ENCODE measurements around the gene CAMK2N2. TPM values are rescaled to one million over a fixed set of nuclear protein-coding genes. Genes with fewer than 3 reads are reported as not detected.

CAMK2N2 gene
- total RNA-seq, 1 experiment from 2014 or later, result 0.13 TPM

GRCh38 chr3:184259878-184260723 lies 1.3 kb downstream of the CAMK2N2 start:
- H3K36me3 ChIP-seq, result no peaks in the 10 kb centered on the region
- 0 out of 2 replicates have a peak, but pooled peaks cover 2% of the 10 kb centered on the region for H3K9me3 ChIP-seq (replicated peaks)
- H3K27me3 ChIP-seq (replicated peaks), result peaks cover 39% of the 10 kb centered on the region
- DNase-seq (ENCODE audit: low read depth in 1 of 2, low spot score in 2 of 2), result no peak
- H3K4me1 ChIP-seq (replicated peaks), result peaks cover 21% of the 10 kb centered on the region
- H3K4me3 ChIP-seq, result no peak overlapping the region
- no peak overlapping the region for H3K27ac ChIP-seq

- Histone ChIP-seq H3K36me3 (no peaks in the 10 kb centered on the region), H3K27me3 (replicated peaks) (peaks cover 39% of the 10 kb centered on the region), H3K4me3 (no peak overlapping the region), H3K4me1 (replicated peaks) (peaks cover 21% of the 10 kb centered on the region), H3K27ac (no peak overlapping the region), H3K9me3 (replicated peaks) (0 out of 2 replicates have a peak, but pooled peaks cover 2% of the 10 kb centered on the region)
- DNase-seq (ENCODE audit: low read depth in 1 of 2, low spot score in 2 of 2), result no peak
Measured at GRCh38 chr3:184259396-184259877, 1.9 kb downstream of the CAMK2N2 start.

DNA sequence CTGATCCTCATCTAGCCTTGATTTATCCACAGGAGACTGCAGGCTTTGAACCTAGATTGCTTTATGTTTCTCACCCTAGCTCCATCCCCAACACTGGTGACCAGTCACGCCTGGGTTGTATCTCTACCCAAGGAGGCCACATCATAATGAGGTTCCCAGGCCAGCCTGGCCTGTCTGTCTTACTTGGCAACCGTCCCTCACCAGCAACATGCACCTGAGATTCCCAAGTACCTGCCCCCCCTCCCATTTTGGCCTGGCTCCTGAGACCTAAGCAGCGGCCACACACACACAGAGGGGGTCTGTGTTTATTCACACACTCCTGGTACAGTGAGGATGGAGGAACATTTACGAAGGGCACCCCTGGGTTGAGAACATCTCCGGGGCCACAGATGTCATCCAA lies 2.4 kb downstream of the CAMK2N2 start:
- no peak overlapping the region for H3K4me3 ChIP-seq
- no peak for DNase-seq (ENCODE audit: low read depth in 1 of 2, low spot score in 2 of 2)

DNA sequence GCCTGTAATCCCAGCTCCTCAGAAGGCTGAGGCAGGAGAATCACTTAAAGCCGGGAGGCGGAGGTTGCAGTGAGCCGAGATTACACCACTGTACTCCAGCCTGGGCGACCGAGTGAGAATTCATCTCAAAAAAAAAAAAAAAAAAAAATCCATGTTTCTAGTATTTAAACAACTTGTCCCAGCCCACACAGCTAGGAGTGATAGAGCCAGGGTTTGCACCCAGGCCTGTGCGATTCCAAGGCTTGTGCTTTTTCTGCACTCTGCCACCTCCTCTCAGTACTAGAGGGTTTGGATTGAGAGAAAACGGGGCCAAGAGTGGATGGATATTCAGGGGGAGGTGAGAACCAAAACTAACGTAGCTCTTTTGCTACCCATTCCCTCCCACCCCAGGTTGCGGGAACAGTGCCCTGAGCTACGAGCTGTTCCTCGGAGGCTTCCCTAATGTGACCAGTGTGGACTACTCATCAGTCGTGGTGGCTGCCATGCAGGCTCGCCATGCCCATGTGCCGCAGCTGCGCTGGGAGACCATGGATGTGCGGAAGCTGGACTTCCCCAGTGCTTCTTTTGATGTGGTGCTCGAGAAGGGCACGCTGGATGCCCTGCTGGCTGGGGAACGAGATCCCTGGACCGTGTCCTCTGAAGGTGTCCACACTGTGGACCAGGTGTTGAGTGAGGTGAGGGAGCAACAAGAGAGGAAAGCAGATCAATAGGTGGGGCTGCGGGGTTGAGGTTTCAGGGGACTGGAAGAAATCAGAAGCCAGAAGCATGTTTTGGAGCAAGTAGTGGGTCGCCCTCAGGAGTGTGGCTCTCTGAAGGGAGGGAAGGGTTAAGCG lies 4.1 kb downstream of the CAMK2N2 start:
- no peak overlapping the region for H3K4me3 ChIP-seq
- no peak for DNase-seq (ENCODE audit: low read depth in 1 of 2, low spot score in 2 of 2)
- no peak overlapping the region for H3K27ac ChIP-seq
- H3K9me3 ChIP-seq (replicated peaks), result 0 out of 2 replicates have a peak, but pooled peaks cover 2% of the 10 kb centered on the region
- H3K36me3 ChIP-seq, result no peaks in the 10 kb centered on the region
- peaks cover 20% of the 10 kb centered on the region for H3K4me1 ChIP-seq (replicated peaks)
- H3K27me3 ChIP-seq (replicated peaks), result peaks cover 29% of the 10 kb centered on the region

More for the DNA sequence above, 2.4 kb downstream of the CAMK2N2 start:
- H3K36me3 ChIP-seq, result no peaks in the 10 kb centered on the region
- 0 out of 2 replicates have a peak, but pooled peaks cover 2% of the 10 kb centered on the region for H3K9me3 ChIP-seq (replicated peaks)
- H3K4me1 ChIP-seq (replicated peaks), result peaks cover 21% of the 10 kb centered on the region
- no peak overlapping the region for H3K27ac ChIP-seq
- H3K27me3 ChIP-seq (replicated peaks), result peaks cover 39% of the 10 kb centered on the region

- Histone ChIP-seq H3K9me3 (replicated peaks) (0 out of 2 replicates have a peak, but pooled peaks cover 2% of the 10 kb centered on the region), H3K27me3 (replicated peaks) (peaks cover 14% of the 10 kb centered on the region), H3K4me3 (no peak overlapping the region), H3K36me3 (no peaks in the 10 kb centered on the region), H3K4me1 (replicated peaks) (peaks cover 6% of the 10 kb centered on the region), H3K27ac (no peak overlapping the region)
- no peak for DNase-seq (ENCODE audit: low read depth in 1 of 2, low spot score in 2 of 2)
Measured at GRCh38 chr3:184255291-184256039, 5.9 kb downstream of the CAMK2N2 start.

GRCh38 chr3:184250167-184250828 lies 11.1 kb downstream of the CAMK2N2 start:
- Histone ChIP-seq H3K4me1 (replicated peaks) (peaks cover 6% of the 10 kb centered on the region; the same call in 1 of the 2 replicates), H3K36me3 (peaks cover 1% of the 10 kb centered on the region; the same call in 1 of the 2 replicates), H3K27me3 (replicated peaks) (no peaks in the 10 kb centered on the region), H3K9me3 (replicated peaks) (no peaks in the 10 kb centered on the region), H3K4me3 (peak overlapping the region; percentile 80), H3K27ac (no peak overlapping the region)
- DNase-seq (ENCODE audit: low read depth in 1 of 2, low spot score in 2 of 2), result peak; percentile 86 to 89

DNA sequence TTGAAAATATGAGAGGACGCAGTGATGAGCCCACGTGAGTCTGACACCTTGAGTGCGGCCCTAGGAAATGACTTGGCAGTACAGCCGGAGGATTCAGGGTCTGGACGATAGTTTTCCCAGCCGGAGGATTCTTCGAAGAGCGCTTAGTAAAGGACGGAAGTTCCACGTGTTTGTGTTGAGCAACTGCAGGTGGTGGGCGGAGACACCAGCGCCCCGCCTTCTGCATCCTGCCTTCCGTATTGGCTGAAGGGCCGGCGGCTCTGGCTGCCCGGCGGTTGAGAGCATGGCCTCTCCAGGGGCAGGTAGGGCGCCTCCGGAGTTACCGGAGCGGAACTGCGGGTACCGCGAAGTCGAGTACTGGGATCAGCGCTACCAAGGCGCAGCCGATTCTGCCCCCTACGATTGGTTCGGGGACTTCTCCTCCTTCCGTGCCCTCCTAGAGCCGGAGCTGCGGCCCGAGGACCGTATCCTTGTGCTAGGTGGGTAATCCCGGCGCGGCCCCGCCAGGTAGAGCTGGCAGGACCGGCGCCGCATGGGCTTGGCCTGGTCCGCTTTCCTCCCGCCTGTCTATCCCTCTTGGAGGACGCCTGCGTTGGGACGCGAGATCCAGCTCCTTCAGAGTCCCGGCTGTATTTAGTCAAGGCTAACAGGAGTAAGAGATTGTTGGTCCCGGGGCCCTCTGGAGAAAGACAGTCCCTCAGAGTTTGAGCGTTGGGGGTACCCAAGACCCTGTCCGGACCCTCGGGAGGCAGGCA lies 11.8 kb downstream of the CAMK2N2 start, which contains the start of gene EEF1AKMT4:
Gene EEF1AKMT4 (plus strand): TSS at position 261 of the 755 bp plus-strand sequence. CDS start 23 bp downstream, at position 284.
- peak within 1 kb of the TSS; percentile 27; the same call in 1 of the 2 replicates for H3K27ac ChIP-seq
- H3K27me3 ChIP-seq (replicated peaks), result no peaks in the 10 kb centered on the region
- peaks cover 6% of the 10 kb centered on the region; the same call in 1 of the 2 replicates for H3K4me1 ChIP-seq (replicated peaks)
- H3K4me3 ChIP-seq, result peak within 1 kb of the TSS; percentile 80
- DNase-seq (ENCODE audit: low read depth in 1 of 2, low spot score in 2 of 2), result peak; percentile 90 to 97
- no peaks in the 10 kb centered on the region for H3K9me3 ChIP-seq (replicated peaks)
- H3K36me3 ChIP-seq, result peaks cover 8% of the 10 kb centered on the region; the same call in 1 of the 2 replicates

DNA sequence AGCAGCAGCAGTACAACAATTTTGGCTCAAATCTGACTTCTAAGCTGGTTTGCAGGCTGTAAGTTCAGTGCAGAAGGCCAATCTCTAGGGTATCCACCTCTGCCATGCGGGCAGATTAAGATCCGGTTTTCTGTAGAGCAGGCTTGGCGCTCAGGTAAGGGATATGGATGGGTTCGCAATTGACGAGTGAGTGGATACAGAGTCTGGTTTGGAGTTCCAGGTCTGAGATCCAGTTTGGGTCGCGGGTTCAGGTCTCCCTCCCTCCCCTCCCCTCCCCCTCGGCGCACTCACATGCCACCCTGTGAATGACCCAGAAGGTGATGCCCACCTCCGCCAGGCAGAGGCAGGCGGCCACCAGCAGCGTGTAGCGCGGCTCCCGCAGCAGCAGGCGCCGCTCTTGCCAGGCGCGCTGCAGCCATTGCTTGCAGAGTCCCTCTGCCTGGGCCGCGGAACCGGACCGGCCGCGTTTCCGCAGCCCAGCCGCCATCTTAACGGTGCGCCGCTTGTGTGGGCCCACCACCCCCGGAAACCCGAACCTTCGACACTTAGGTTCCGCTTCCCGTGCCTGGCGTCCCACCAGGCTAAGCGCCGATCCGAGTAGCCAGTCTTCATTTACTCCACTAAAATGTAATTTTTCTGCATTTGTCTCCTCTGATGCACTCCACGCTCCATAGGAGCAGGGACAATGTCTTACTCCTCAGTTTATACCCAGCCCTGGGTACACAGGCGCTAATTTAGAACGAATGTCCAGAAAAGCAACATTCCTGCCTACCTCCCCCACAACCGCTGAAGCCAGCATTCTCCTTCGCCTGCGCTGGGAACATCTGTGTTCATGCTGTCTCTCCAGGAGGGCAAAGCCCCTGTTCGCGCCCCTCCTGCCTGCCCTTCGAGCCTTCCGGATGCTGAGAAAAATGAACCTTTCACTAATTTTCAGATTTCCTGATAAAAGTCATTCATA lies 12.6 kb downstream of the CAMK2N2 start, which contains the start of gene ALG3:
Gene ALG3 (minus strand): TSS at position 509 of the 958 bp plus-strand sequence. CDS start 22 bp downstream, at position 487.
- Histone ChIP-seq H3K27ac (peak within 1 kb of the TSS; percentile 27; the same call in 1 of the 2 replicates), H3K4me1 (replicated peaks) (peaks cover 6% of the 10 kb centered on the region; the same call in 1 of the 2 replicates), H3K27me3 (replicated peaks) (no peaks in the 10 kb centered on the region), H3K4me3 (peak within 1 kb of the TSS; percentile 80), H3K36me3 (peaks cover 12% of the 10 kb centered on the region; the same call in 1 of the 2 replicates), H3K9me3 (replicated peaks) (no peaks in the 10 kb centered on the region)
- peak; percentile 77 to 80 for DNase-seq (ENCODE audit: low read depth in 1 of 2, low spot score in 2 of 2)

DNA sequence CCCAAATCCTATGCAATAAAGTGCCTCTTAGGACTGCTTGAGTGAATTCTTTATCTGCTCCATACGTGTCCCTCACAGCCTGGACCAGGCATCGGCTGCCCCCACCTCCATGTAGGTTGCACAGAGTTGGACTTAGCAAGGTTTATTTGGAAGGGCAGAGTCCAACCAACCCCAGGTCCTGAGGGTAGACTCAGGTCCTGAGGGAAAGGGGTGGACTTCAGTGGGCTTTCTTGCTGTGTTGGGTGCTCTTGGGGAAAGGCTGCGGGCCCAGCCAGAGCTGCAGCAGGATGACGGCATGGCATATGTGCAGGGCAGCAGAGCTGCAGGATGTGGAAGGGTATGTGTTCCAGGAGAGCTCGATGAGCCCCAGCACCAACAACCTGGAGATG lies 19.1 kb downstream of the CAMK2N2 start:
- no peak for DNase-seq (ENCODE audit: low read depth in 1 of 2, low spot score in 2 of 2)
- Histone ChIP-seq H3K36me3 (peaks cover 22% of the 10 kb centered on the region), H3K9me3 (replicated peaks) (no peaks in the 10 kb centered on the region), H3K4me3 (no peak overlapping the region), H3K27ac (no peak overlapping the region), H3K4me1 (replicated peaks) (no peaks in the 10 kb centered on the region), H3K27me3 (replicated peaks) (no peaks in the 10 kb centered on the region)

DNA sequence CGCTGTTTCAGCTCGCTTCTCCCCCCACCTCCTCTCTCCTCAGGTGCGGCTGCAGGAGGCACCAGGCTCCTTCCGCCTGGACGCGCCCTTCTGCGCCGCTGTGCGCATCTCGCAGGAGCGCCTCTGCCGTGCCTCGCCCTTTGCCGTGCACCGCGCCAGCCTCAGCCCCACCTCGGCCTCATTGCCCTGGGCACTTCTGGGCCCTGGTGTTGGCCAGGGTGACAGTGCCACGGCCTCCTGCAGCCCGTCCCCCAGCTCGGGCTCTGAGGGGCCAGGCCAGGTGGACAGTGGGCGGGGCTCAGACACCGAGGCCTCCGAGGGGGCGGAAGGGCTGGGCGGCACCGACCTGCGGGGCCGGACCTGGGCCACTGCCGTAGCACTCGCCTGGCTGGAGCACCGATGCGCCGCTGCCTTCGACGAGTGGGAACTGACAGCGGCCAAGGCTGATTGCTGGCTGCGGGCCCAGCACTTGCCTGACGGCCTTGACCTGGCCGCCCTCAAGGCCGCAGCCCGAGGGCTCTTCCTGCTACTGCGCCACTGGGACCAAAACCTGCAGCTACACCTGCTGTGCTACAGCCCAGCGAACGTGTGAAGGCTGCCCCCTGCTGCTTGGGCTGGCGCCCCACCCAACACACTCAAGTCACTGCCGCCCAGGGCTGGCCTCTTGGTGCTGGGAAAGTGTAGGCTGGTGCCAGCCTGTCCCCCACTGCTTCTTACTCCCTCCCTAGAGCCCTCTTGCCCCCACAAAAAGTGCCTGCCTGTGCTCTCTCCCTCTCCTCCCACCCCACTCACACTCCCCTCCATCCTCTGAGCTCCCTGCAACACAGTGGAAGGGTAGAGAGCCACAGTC lies 19.7 kb downstream of the CAMK2N2 start:
- Histone ChIP-seq H3K27me3 (replicated peaks) (no peaks in the 10 kb centered on the region), H3K27ac (no peak overlapping the region), H3K4me1 (replicated peaks) (no peaks in the 10 kb centered on the region), H3K36me3 (peaks cover 22% of the 10 kb centered on the region), H3K9me3 (replicated peaks) (no peaks in the 10 kb centered on the region), H3K4me3 (no peak overlapping the region)
- DNase-seq (ENCODE audit: low read depth in 1 of 2, low spot score in 2 of 2), result no peak

Measured in SJSA1 (cell line).